ENCODE data around the gene SRPK3.
"Not testable (repeated sequence)": the region's sequence is repeated elsewhere in the genome, so short reads cannot be mapped to it uniquely, and the experiment has no call there.

Gene SRPK3

DNA sequence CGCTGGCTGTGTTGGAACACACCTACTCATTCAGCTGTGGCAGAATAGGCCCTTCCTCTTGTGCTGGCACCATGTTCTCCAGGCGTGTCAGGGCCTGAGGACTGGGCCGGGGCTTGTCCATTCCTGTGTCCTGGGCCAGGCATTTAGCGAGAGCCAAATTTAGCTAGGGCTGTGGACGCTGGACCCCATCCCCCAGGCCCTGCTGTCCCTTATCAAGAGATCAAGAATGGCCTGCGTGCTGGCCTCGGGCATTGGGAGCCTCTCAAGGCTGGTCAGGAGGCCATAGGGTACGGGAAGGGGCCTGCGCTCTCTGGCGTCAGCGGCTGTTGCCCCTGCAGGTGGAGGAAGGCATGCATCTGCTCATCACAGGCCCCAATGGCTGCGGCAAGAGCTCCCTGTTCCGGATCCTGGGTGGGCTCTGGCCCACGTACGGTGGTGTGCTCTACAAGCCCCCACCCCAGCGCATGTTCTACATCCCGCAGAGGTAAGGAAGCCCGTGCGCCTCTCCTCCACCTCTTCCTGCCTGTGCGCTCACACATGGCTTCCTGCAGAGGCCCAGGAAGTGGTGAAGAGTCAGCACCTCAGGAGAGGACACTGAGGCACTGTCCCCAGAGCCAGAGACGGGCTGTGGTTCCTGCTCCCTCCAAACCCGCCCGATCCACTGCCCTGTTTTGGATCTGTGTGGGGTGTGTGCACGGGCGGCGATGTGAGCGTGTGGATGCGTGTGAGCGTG lies 40.9 kb upstream of the SRPK3 start:
- in situ Hi-C loops (cut with HindIII; ENCODE audit: low pct_unique_long_range_greater_than_20kb, low sequenced_read_pairs): no loop called here
- no peak for TF ChIP-seq JUND (IDR thresholded peaks at IDR 0.05; ENCODE audit: low read depth)
- DNase-seq (ENCODE audit: low read depth in 1 of 2, low spot score in 1 of 2): no peak

DNA sequence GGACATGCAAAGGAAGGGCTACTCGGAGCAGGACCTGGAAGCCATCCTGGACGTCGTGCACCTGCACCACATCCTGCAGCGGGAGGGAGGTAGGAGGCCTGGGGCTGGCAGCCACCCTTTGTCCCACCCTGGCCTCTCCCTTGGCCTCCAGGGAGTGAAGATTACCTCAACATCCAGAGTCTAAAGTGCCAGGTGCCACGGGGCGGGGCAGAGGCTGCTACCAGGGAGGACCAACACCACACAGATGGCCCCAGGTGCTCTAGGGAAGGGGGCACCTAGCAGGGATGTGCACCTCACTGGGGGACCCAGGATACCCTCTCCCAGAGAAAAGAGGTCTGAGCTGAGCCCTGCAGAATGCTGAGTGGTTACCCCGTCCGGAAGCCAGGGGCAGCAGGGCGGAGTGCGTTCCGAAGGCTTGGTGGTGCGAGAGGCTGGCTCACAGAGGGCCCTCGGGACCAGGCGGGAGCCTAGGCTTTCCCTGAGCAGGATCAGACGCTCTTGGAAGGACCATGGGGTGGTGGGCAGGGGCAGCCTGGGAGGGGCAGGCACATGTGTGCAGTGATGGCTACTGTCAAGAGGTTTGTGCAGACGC lies 40.1 kb upstream of the SRPK3 start:
- TF ChIP-seq JUND (IDR thresholded peaks at IDR 0.05; ENCODE audit: low read depth): no peak
- in situ Hi-C loops (cut with HindIII; ENCODE audit: low pct_unique_long_range_greater_than_20kb, low sequenced_read_pairs): no loop called here
- no peak for DNase-seq (ENCODE audit: low read depth in 1 of 2, low spot score in 1 of 2)

DNA sequence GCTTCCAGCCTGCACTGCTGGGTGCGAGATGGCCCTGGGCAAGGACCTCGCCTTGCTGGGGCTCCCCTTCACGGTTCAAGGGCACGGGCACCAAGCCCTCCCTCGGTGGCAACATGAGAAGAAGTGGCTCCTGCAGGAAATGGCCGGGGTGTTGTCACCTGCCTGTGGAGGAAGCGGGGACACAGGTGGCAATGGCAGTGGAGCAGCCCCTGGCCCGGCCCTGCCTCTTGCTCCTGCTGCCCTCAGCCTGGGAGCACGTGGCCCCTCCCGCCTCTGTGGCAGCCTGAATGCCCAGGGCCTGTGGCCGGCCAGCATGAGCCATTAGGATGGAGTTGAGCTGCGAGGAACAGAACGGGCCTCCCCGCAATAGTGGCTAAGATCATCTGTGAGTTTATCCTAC lies 39.4 kb upstream of the SRPK3 start:
- no peak for TF ChIP-seq JUND (IDR thresholded peaks at IDR 0.05; ENCODE audit: low read depth)
- DNase-seq (ENCODE audit: low read depth in 1 of 2, low spot score in 1 of 2): no peak
- in situ Hi-C loops (cut with HindIII; ENCODE audit: low pct_unique_long_range_greater_than_20kb, low sequenced_read_pairs): no loop called here

DNA sequence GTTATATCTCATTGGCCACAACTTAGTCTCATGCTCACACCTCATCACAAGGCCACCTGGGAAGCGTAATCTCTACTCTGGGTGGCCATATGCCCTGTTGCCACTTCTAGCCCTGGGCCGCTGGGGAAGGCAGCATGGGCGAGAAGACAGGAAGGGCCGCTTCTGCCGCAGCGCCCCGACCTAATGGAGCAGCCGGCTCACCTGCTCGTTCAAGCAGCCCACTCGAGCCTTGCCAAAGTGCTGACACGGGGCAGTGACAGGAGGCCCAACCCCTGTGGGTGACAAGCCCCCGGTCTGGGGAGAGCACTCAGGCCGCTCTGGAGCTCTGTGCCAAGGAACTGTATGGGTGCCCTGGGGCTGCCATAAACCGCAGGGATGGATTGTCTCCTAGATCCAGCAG lies 38.7 kb upstream of the SRPK3 start:
- in situ Hi-C loops (cut with HindIII; ENCODE audit: low pct_unique_long_range_greater_than_20kb, low sequenced_read_pairs); DNase-seq (ENCODE audit: low read depth in 1 of 2, low spot score in 1 of 2): not testable (repeated sequence)

DNA sequence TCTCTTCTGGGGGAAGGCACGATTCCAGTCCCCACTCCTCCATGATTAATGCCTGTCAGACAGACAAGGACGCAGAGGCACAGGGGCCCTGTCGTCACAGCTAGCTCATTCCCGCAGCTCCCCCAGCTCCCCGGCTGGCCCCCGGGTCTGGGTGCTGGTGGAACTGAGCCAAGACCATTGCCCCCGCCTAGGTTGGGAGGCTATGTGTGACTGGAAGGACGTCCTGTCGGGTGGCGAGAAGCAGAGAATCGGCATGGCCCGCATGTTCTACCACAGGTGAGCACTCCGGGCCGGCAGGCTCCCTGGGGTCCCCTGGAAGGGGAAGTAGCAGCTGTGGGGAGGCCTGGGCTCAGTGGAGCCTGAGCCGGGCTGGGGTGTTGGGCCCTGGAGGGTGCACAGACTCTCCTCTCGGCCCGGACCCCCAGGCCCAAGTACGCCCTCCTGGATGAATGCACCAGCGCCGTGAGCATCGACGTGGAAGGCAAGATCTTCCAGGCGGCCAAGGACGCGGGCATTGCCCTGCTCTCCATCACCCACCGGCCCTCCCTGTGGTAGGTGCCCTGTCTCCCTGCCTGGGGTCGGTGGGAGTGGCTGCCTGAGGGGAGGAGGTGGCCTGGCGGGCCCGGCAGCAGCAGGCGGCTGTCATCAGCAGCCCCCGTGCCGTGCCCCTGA lies 37.9 kb upstream of the SRPK3 start:
- in situ Hi-C loops (cut with HindIII; ENCODE audit: low pct_unique_long_range_greater_than_20kb, low sequenced_read_pairs); DNase-seq (ENCODE audit: low read depth in 1 of 2, low spot score in 1 of 2): not testable (repeated sequence)

DNA sequence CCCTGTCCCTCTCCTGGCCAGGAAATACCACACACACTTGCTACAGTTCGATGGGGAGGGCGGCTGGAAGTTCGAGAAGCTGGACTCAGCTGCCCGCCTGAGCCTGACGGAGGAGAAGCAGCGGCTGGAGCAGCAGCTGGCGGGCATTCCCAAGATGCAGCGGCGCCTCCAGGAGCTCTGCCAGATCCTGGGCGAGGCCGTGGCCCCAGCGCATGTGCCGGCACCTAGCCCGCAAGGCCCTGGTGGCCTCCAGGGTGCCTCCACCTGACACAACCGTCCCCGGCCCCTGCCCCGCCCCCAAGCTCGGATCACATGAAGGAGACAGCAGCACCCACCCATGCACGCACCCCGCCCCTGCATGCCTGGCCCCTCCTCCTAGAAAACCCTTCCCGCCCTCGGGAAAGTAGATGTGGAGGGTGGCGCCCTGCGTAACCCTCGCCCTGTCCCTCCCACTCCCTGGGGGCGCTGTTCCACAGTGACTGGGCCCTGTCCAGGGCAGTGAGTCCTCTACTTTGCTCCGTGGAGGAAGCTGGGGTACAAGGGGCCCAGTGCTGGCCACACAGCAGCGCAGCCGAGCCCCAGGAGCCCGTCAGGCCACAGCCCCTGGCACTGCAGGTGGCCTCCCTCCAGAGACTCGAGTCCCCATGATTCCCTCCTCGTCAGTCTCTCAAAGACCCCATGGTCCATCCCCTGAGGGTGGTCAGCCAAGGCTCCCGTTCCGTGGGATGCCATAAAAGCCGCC lies 37.2 kb upstream of the SRPK3 start:
- DNase-seq (ENCODE audit: low read depth in 1 of 2, low spot score in 1 of 2); in situ Hi-C loops (cut with HindIII; ENCODE audit: low pct_unique_long_range_greater_than_20kb, low sequenced_read_pairs): not testable (repeated sequence)

DNA sequence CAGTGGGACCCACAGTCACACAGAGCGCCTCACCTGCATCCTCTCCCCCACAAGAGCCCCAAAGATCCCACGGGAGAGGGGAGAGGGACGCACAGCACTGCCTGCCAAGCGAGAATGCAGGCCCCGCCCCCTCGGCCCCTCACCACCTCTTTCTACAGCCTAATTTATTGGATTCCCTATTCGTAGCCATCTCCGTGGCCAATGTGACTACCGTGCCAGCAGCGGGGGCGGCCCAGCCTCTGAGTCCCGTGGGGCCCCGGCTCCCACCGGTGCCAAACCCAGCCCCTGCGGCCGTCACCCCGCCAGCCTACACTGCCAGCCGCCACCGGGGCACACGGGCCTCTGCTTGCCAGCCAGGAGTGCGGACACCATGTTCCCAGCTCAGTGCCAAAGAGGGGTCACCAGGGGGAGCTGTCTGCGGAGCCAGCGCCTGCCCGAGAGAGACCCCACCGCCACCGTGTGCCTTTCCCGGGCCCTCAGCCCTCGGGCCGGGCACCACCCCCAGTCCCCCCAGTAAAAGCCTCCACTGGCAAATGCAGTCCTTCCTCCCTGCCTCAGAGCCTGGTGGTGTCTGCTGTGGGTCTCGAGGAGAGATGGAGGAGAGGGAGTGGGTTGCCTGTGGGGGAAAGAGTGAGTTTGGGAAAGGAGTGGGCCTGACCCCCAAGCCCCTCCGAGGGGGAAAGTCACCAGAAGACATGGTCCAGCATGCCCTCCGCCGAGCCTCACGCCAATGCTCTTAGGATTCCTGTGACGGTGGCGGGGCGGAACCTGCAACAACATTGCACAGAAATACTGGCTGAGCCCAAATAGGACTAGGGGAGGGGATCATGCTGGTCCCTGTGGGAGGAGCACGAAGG lies 36.4 kb upstream of the SRPK3 start:
- in situ Hi-C loops (cut with HindIII; ENCODE audit: low pct_unique_long_range_greater_than_20kb, low sequenced_read_pairs): no loop called here
- TF ChIP-seq JUND (IDR thresholded peaks at IDR 0.05; ENCODE audit: low read depth): no peak
- no peak for DNase-seq (ENCODE audit: low read depth in 1 of 2, low spot score in 1 of 2)

DNA sequence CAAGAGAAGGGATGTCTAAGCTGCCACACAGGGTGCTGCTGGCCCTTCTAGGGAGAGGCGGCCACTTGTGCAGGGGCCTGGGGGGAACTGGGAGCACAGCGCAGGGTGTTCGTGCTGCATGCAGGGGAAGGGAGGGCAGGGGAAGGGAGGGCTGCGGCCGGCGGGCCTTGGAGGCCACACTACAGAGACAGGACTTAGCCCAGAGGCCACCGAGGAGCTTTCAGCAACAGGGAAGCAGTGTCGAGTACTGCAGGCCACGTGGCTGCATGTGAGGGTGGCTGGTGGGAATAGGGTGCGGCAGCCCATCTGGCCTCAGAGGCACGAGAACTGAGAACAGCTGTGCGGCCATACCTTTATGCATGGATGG lies 35.8 kb upstream of the SRPK3 start:
- in situ Hi-C loops (cut with HindIII; ENCODE audit: low pct_unique_long_range_greater_than_20kb, low sequenced_read_pairs): not testable (repeated sequence)

DNA sequence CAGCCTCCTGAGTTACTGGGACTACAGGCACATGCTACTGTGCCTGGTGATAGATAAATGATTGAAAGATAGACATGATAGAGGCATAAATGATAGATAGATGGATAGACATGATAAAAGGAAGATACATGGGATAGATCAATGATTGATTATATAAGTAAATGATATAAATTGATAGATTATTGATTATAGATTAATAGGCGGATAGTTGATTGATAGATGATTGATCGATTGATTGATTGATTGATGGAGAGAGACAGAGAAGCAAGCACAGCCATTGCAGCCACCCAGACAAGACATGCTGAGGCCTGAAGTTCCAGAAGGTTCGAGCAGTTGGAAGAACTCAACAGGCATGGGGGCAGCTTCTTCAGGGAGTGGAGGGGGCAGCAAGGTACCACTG lies 34.5 kb upstream of the SRPK3 start:
- DNase-seq (ENCODE audit: low read depth in 1 of 2, low spot score in 1 of 2): no peak
- no peak for TF ChIP-seq JUND (IDR thresholded peaks at IDR 0.05; ENCODE audit: low read depth)
- in situ Hi-C loops (cut with HindIII; ENCODE audit: low pct_unique_long_range_greater_than_20kb, low sequenced_read_pairs): no loop called here

More for the DNA sequence above, 35.8 kb upstream of the SRPK3 start:
- not testable (repeated sequence) for DNase-seq (ENCODE audit: low read depth in 1 of 2, low spot score in 1 of 2)

DNA sequence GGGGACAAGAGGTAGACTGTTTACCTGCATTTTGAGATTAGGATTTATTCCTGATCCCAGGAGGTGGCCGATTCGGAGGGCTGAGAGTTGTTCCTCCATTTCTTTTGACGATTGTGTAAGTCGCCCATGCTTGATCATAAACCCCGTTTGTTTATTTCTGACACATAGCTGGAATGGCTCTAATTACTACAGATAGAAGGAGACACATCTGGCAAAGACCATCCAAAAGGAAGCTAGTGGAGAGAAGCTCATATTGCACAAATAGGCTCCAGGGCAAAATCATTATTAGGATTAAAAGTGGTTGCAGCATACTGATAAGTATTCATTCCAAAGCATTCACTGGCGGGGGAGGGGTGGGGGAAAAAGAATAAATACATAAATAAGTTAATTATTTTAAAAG lies 33.9 kb upstream of the SRPK3 start:
- DNase-seq (ENCODE audit: low read depth in 1 of 2, low spot score in 1 of 2); in situ Hi-C loops (cut with HindIII; ENCODE audit: low pct_unique_long_range_greater_than_20kb, low sequenced_read_pairs): not testable (repeated sequence)

DNA sequence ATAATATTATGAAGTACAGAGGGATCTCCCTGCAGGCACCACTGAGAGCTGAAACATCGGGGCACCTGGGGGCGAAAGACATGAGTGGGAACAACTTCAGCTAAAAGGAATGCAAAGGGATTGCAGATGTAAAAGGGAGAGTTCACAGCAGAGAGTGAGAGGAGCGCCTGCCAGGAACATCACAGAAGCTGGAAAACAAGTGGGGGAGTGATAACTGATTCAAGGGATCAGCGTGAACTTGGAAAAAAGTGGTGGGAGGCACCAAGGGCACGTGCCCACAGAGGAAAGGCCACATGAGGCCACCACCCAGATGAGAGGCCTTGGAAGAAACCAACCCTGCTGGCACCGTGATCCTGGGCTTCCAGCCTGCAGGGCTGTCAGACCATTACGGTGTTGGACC lies 31.8 kb upstream of the SRPK3 start:
- DNase-seq (ENCODE audit: low read depth in 1 of 2, low spot score in 1 of 2); in situ Hi-C loops (cut with HindIII; ENCODE audit: low pct_unique_long_range_greater_than_20kb, low sequenced_read_pairs): not testable (repeated sequence)

DNA sequence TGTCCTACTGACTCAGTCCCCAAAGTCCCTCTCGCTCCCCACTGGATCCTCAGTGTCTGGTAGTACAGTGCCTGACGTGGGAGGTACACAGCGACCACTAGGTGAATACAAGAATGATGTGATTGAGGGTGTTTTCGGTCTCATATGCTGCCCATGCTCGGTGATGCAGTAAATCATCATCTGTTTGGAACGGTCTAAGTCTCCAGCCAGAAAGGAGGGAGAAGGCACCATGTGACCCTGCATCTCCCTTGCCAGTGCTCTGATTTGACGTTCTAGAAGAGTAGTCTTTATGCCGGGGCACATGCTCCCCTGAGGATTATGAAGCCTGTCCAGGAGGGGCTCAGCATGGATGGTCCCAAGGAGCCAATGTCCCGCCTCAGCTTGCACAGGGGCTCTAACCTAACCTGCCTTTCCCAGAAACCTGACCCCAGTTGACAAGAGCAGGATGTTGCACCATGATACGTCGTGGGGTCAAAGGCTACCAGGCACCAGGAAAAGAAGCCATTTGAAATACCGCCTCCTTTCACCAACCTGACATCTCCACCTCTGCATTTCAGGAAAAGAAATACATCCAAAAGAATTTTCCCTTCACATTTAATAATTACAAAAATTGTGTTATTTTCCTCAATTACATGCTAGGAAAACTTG lies 30.6 kb upstream of the SRPK3 start:
- no peak for TF ChIP-seq JUND (IDR thresholded peaks at IDR 0.05; ENCODE audit: low read depth)
- DNase-seq (ENCODE audit: low read depth in 1 of 2, low spot score in 1 of 2): no peak
- in situ Hi-C loops (cut with HindIII; ENCODE audit: low pct_unique_long_range_greater_than_20kb, low sequenced_read_pairs): no loop called here

Data from T47D (cell line).